ENCODE results near the gene CBFA2T2. TPM values are rescaled to one million over a fixed set of nuclear protein-coding genes. Genes with fewer than 3 reads are reported as not detected.

The CBFA2T2 gene
- polyA plus RNA-seq, 1 donor (not counting 4 experiments of a cell fraction or from before 2014, with no cell fraction given) = 6.8 TPM

- H3K9me3 ChIP-seq (ENCODE audit: control insufficient read depth, low read depth, low read length) = no peaks in the 10 kb centered on the region
- dilution Hi-C loops (cut with MboI; ENCODE audit: extremely low pct_ligation_motif_present, low sequenced_read_pairs) = no loop called here
- TF ChIP-seq, protein P1, sequence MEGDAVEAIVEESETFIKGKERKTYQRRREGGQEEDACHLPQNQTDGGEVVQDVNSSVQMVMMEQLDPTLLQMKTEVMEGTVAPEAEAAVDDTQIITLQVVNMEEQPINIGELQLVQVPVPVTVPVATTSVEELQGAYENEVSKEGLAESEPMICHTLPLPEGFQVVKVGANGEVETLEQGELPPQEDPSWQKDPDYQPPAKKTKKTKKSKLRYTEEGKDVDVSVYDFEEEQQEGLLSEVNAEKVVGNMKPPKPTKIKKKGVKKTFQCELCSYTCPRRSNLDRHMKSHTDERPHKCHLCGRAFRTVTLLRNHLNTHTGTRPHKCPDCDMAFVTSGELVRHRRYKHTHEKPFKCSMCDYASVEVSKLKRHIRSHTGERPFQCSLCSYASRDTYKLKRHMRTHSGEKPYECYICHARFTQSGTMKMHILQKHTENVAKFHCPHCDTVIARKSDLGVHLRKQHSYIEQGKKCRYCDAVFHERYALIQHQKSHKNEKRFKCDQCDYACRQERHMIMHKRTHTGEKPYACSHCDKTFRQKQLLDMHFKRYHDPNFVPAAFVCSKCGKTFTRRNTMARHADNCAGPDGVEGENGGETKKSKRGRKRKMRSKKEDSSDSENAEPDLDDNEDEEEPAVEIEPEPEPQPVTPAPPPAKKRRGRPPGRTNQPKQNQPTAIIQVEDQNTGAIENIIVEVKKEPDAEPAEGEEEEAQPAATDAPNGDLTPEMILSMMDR (optimal IDR thresholded peaks at IDR 0.05 in 1 of 3, IDR thresholded peaks at IDR 0.05 in 1 of 3, conservative IDR thresholded peaks at IDR 0.05 in 1 of 3; ENCODE audit: extremely low read depth in 1 of 3, insufficient read depth in 2 of 3, low read length in 3 of 3) = no peak
- no peak for TF ChIP-seq EZH2 (IDR thresholded peaks at IDR 0.05; ENCODE audit: low read length)
- H3K27ac ChIP-seq (ENCODE audit: control insufficient read depth, insufficient read depth, low read length) = no peak overlapping the region
- H2AFZ ChIP-seq (ENCODE audit: control insufficient read depth, low read length) = no peak overlapping the region
- H3K27me3 ChIP-seq (ENCODE audit: control insufficient read depth, extremely low read depth, insufficient read depth, low read length) = no peaks in the 10 kb centered on the region
- H3K4me1 ChIP-seq (ENCODE audit: control insufficient read depth, extremely low read depth, insufficient read depth, low read length) = no peaks in the 10 kb centered on the region
- no peaks in the 10 kb centered on the region for H4K20me1 ChIP-seq (ENCODE audit: control insufficient read depth, extremely low read depth, insufficient read depth, low read length)
- DNase-seq (ENCODE audit: low read depth, low spot score) = no peak
- no peaks in the 10 kb centered on the region for H3K36me3 ChIP-seq (ENCODE audit: control insufficient read depth in 2 of 2, extremely low read depth in 1 of 2, insufficient read depth in 2 of 2, low read length in 2 of 2)
- FAIRE-seq = no peak
- no peaks in the 10 kb centered on the region for H3K79me2 ChIP-seq (ENCODE audit: control insufficient read depth, insufficient read depth, low read length)
- no peak overlapping the region for H3K9ac ChIP-seq (ENCODE audit: control insufficient read depth, extremely low read depth, insufficient read depth, low read length)
- H3K9me1 ChIP-seq (ENCODE audit: control insufficient read depth, extremely low read depth, insufficient read depth, low read length) = no peaks in the 10 kb centered on the region
- H3K4me3 ChIP-seq (ENCODE audit: control insufficient read depth in 2 of 3, extremely low read depth in 1 of 3, insufficient read depth in 2 of 3, low read depth in 1 of 3, low read length in 3 of 3) = no peak overlapping the region
- no peak overlapping the region for H3K4me2 ChIP-seq (ENCODE audit: control insufficient read depth, extremely low read depth, insufficient read depth, low read depth, low read length)
Observed at GRCh38 chr20:33465481-33466302, 24.2 kb upstream of the CBFA2T2 start.

GRCh38 chr20:33466303-33466646 lies 23.6 kb upstream of the CBFA2T2 start:
- TF ChIP-seq, protein P1 (optimal IDR thresholded peaks at IDR 0.05 in 1 of 3, IDR thresholded peaks at IDR 0.05 in 1 of 3, conservative IDR thresholded peaks at IDR 0.05 in 1 of 3; ENCODE audit: extremely low read depth in 1 of 3, insufficient read depth in 2 of 3, low read length in 3 of 3) = no peak
- TF ChIP-seq EZH2 (IDR thresholded peaks at IDR 0.05; ENCODE audit: low read length) = no peak
- H3K9me1 ChIP-seq (ENCODE audit: control insufficient read depth, extremely low read depth, insufficient read depth, low read length) = no peaks in the 10 kb centered on the region
- H3K27me3 ChIP-seq (ENCODE audit: control insufficient read depth, extremely low read depth, insufficient read depth, low read length) = no peaks in the 10 kb centered on the region
- no peak overlapping the region for H3K27ac ChIP-seq (ENCODE audit: control insufficient read depth, insufficient read depth, low read length)
- H3K9me3 ChIP-seq (ENCODE audit: control insufficient read depth, low read depth, low read length) = no peaks in the 10 kb centered on the region
- FAIRE-seq (no peak), DNase-seq (ENCODE audit: low read depth, low spot score) (no peak)
- H4K20me1 ChIP-seq (ENCODE audit: control insufficient read depth, extremely low read depth, insufficient read depth, low read length) = no peaks in the 10 kb centered on the region
- no peak overlapping the region for H3K9ac ChIP-seq (ENCODE audit: control insufficient read depth, extremely low read depth, insufficient read depth, low read length)
- no peak overlapping the region for H3K4me3 ChIP-seq (ENCODE audit: control insufficient read depth in 2 of 3, extremely low read depth in 1 of 3, insufficient read depth in 2 of 3, low read depth in 1 of 3, low read length in 3 of 3)
- no peaks in the 10 kb centered on the region for H3K79me2 ChIP-seq (ENCODE audit: control insufficient read depth, insufficient read depth, low read length)
- H2AFZ ChIP-seq (ENCODE audit: control insufficient read depth, low read length) = no peak overlapping the region
- dilution Hi-C loops (cut with MboI; ENCODE audit: extremely low pct_ligation_motif_present, low sequenced_read_pairs) = no loop called here
- H3K4me2 ChIP-seq (ENCODE audit: control insufficient read depth, extremely low read depth, insufficient read depth, low read depth, low read length) = no peak overlapping the region
- no peaks in the 10 kb centered on the region for H3K36me3 ChIP-seq (ENCODE audit: control insufficient read depth in 2 of 2, extremely low read depth in 1 of 2, insufficient read depth in 2 of 2, low read length in 2 of 2)
- H3K4me1 ChIP-seq (ENCODE audit: control insufficient read depth, extremely low read depth, insufficient read depth, low read length) = no peaks in the 10 kb centered on the region

All from keratinocyte (primary cell).